Upper lobe of left lung (tissue), 6 donors: Measurements from ENCODE around the gene RTTN. TPM values are rescaled to one million over a fixed set of nuclear protein-coding genes. Genes with fewer than 3 reads are reported as not detected.

ENCODE experiments used
- ATAC-seq, 2 donors: fragments of 200-7000 bp; cut with Tn5 transposase; one replicate each; pipeline ENCODE4 v1.9.1; 2022; ENCODE audit warnings: mild to moderate bottlenecking in 2 of 2, moderate library complexity in 2 of 2; ENCODE audit not compliant: low FRiP score in 2 of 2
- DNase-seq, 2 donors: peaks; one replicate each; pipeline ENCODE4 v3.0.0-alpha.2; 2019 to 2020
- H3K27ac ChIP-seq, 4 donors: fragments of 200-600 bp; sonication (generic); one replicate each; pipeline ENCODE4 v1.5.1; 2016 to 2019
- H3K27me3 ChIP-seq, 4 donors: fragments of 200-600 bp; sonication (generic); one replicate each; pipeline ENCODE4 v1.5.1; 2017 to 2019
- H3K36me3 ChIP-seq, 4 donors: fragments of 200-600 bp; sonication (generic); one replicate each; pipeline ENCODE4 v1.5.1; 2016 to 2019
- H3K4me1 ChIP-seq, 4 donors: fragments of 200-600 bp; sonication (generic); one replicate each; pipeline ENCODE4 v1.5.1; 2018 to 2019
- H3K4me3 ChIP-seq, 4 donors: fragments of 200-600 bp; sonication (generic); one replicate each; pipeline ENCODE4 v1.5.1; 2017 to 2019; ENCODE audit warnings: mild to moderate bottlenecking in 2 of 4, moderate library complexity in 1 of 4
- H3K9me3 ChIP-seq, 4 donors: fragments of 200-600 bp; sonication (generic); one replicate each; pipeline ENCODE4 v1.5.1; 2018 to 2019
- CTCF ChIP-seq, 6 experiments: fragments of 450-650 bp in 4 of 6; fragments of 200-600 bp in 2 of 6; sonication (generic) in 2 of 6; IDR thresholded peaks; one replicate each; pipeline ENCODE4 v1.5.1; 2016 to 2019; ENCODE audit warnings: antibody characterized with exemption in 6 of 6
- EP300 ChIP-seq, 4 donors: sonication (generic); formaldehyde crosslinking; IDR thresholded peaks; one replicate each; pipeline ENCODE4 v1.5.1; 2017; ENCODE audit warnings: antibody characterized with exemption in 4 of 4, control low read depth in 2 of 4
- POLR2A ChIP-seq, 4 donors: fragments of 450-650 bp; IDR thresholded peaks; one replicate each; pipeline ENCODE4 v1.5.1; 2016 to 2017; ENCODE audit warnings: antibody characterized with exemption in 4 of 4, mild to moderate bottlenecking in 2 of 4
- POLR2AphosphoS5 ChIP-seq, 2 donors: sonication (generic); formaldehyde crosslinking; IDR thresholded peaks; one replicate each; pipeline ENCODE4 v1.5.1; 2017; ENCODE audit warnings: antibody characterized with exemption in 2 of 2
- WGBS, 2 donors: methylation state at CpG; one replicate each; pipeline ENCODE4 v1.1.5; 2017 to 2018; 5-methylcytosine and 5-hydroxymethylcytosine counted together
- total RNA-seq, 6 donors: library from RNA; depleted of rRNA in 4 of 6; stranded (reverse); fragments of >200 nt in 4 of 6; gene quantifications; one replicate each; pipeline versions ENCODE4 v1.1.0 to v1.2.1, GENCODE V29; 2016 to 2021
- donor health status: DM: no; HTN: no; CAD: no; lungs with moderate emphysema.
- donor health status: DM: no; HTN: yes; CAD: no; lungs with severe emphysema.

RTTN gene
- total RNA-seq, 6 donors from 2014 or later, result 8.3 to 32.9 (median 12.5) TPM

GRCh38 chr18:70024093-70024492 lies 181.4 kb downstream of the RTTN start:
- H3K4me1 ChIP-seq, result no peaks in the 10 kb centered on the region
- no peaks in the 10 kb centered on the region for H3K27me3 ChIP-seq
- no peak for ATAC-seq
- WGBS, 2 donors, result 90 to 98% methylated on average over 2 of the region's 2 CpGs
- no peak for TF ChIP-seq EP300 (IDR thresholded peaks at IDR 0.05)
- TF ChIP-seq POLR2A (IDR thresholded peaks at IDR 0.05), result no peak
- TF ChIP-seq CTCF (IDR thresholded peaks at IDR 0.05), result no peak
- TF ChIP-seq POLR2AphosphoS5 (IDR thresholded peaks at IDR 0.05), result no peak
- H3K9me3 ChIP-seq, result no peaks in the 10 kb centered on the region
- DNase-seq, result no peak
- H3K4me3 ChIP-seq, result no peak overlapping the region
- no peak overlapping the region for H3K27ac ChIP-seq
- H3K36me3 ChIP-seq, result peaks cover 0 to 31% (median 4%) of the 10 kb centered on the region in 4 donors

- WGBS, 2 donors, result 97 to 98% methylated on average over 3 of the region's 3 CpGs
- TF ChIP-seq POLR2A (IDR thresholded peaks at IDR 0.05), result no peak
- TF ChIP-seq CTCF (IDR thresholded peaks at IDR 0.05), result no peak
- no peak for ATAC-seq
- H3K9me3 ChIP-seq, result no peaks in the 10 kb centered on the region
- no peak for DNase-seq
- H3K27me3 ChIP-seq, result no peaks in the 10 kb centered on the region
- no peak overlapping the region for H3K27ac ChIP-seq
- H3K4me1 ChIP-seq, result no peaks in the 10 kb centered on the region
- H3K36me3 ChIP-seq, result peaks cover 0 to 27% (median 4%) of the 10 kb centered on the region in 4 donors
- no peak overlapping the region for H3K4me3 ChIP-seq
These were observed 182.9 kb downstream of the RTTN start for GRCh38 chr18:70022636-70023035.

- Histone ChIP-seq H3K27me3 (no peaks in the 10 kb centered on the region), H3K9me3 (no peaks in the 10 kb centered on the region), H3K4me1 (no peaks in the 10 kb centered on the region), H3K27ac (no peak overlapping the region), H3K4me3 (no peak overlapping the region), H3K36me3 (peaks cover 0 to 38% (median 10%) of the 10 kb centered on the region in 4 donors)
- no peak for TF ChIP-seq POLR2AphosphoS5 (IDR thresholded peaks at IDR 0.05)
- no peak for TF ChIP-seq CTCF (IDR thresholded peaks at IDR 0.05)
- no peak for TF ChIP-seq POLR2A (IDR thresholded peaks at IDR 0.05)
- no peak for TF ChIP-seq EP300 (IDR thresholded peaks at IDR 0.05)
- DNase-seq (no peak), ATAC-seq (no peak)
- 94 to 96% methylated on average over 1 of the region's 1 CpG for WGBS, 2 donors
These were observed 184.0 kb downstream of the RTTN start for GRCh38 chr18:70021498-70021897.

GRCh38 chr18:70021043-70021442 lies 184.4 kb downstream of the RTTN start:
- peaks cover 0 to 38% (median 10%) of the 10 kb centered on the region in 4 donors for H3K36me3 ChIP-seq
- H3K27ac ChIP-seq, result no peak overlapping the region
- 89 to 94% methylated on average over 1 of the region's 1 CpG for WGBS, 2 donors
- no peaks in the 10 kb centered on the region for H3K4me1 ChIP-seq
- H3K9me3 ChIP-seq, result no peaks in the 10 kb centered on the region
- TF ChIP-seq POLR2AphosphoS5 (IDR thresholded peaks at IDR 0.05) (no peak), EP300 (IDR thresholded peaks at IDR 0.05) (no peak), CTCF (IDR thresholded peaks at IDR 0.05) (no peak), POLR2A (IDR thresholded peaks at IDR 0.05) (no peak)
- H3K4me3 ChIP-seq, result no peak overlapping the region
- no peaks in the 10 kb centered on the region for H3K27me3 ChIP-seq
- ATAC-seq (no peak), DNase-seq (no peak)

- H3K27ac ChIP-seq, result no peak overlapping the region
- TF ChIP-seq POLR2AphosphoS5 (IDR thresholded peaks at IDR 0.05) (no peak), EP300 (IDR thresholded peaks at IDR 0.05) (no peak), CTCF (IDR thresholded peaks at IDR 0.05) (no peak), POLR2A (IDR thresholded peaks at IDR 0.05) (no peak)
- ATAC-seq, result no peak
- WGBS, 2 donors, result 91 to 95% methylated on average over 2 of the region's 2 CpGs
- no peaks in the 10 kb centered on the region for H3K9me3 ChIP-seq
- DNase-seq, result no peak
- H3K36me3 ChIP-seq, result peaks cover 0 to 38% (median 10%) of the 10 kb centered on the region in 4 donors
- no peaks in the 10 kb centered on the region for H3K4me1 ChIP-seq
- no peak overlapping the region for H3K4me3 ChIP-seq
- no peaks in the 10 kb centered on the region for H3K27me3 ChIP-seq
These were observed 185.5 kb downstream of the RTTN start for GRCh38 chr18:70019991-70020390.
